ENCODE measurements around the gene CABP5. TPM values are rescaled to one million over a fixed set of nuclear protein-coding genes. Genes with fewer than 3 reads are reported as not detected.
A peak's percentile ranks its signal among the peaks of the same experiment; 100 is the strongest.
"Not testable (repeated sequence)": the region's sequence is repeated elsewhere in the genome, so short reads cannot be mapped to it uniquely, and the experiment has no call there.

CABP5 gene
- total RNA-seq = not detected in 2 replicates

GRCh38 chr19:48043675-48044258, at the start of gene CABP5:
Gene CABP5 (minus strand): TSS chr19:48044079. CDS start chr19:48043922, 157 bp downstream.
- no peak for DNase-seq (ENCODE audit: low read depth)

GRCh38 chr19:48091111-48091718, 47.3 kb upstream of the CABP5 start:
- DNase-seq (ENCODE audit: low read depth) = peak; percentile 28

- DNase-seq (ENCODE audit: low read depth) = no peak
These were observed 46.5 kb upstream of the CABP5 start for GRCh38 chr19:48090281-48090802.

DNA sequence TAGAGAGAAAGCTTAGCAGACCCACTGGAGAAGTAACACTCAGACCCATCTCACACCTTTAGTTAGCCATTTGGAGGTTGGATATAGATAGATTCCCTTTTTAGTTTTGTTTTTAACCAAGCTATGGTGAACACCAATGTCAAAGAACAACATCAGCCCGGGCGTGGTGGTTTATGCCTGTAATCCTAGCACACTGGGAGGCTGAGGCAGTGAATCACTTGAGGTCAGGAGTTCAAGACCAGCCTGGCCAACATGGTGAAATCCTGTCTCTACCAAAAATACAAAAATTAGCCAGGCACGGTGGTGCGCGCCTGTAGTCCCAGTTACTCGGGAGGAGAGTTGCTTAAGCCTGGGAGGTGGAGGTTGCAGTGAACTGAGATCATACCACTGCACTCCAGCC, 45.1 kb upstream of the CABP5 start:
- DNase-seq (ENCODE audit: low read depth) = not testable (repeated sequence)

GRCh38 chr19:48085904-48086864, 42.3 kb upstream of the CABP5 start:
- DNase-seq (ENCODE audit: low read depth) = no peak

DNA sequence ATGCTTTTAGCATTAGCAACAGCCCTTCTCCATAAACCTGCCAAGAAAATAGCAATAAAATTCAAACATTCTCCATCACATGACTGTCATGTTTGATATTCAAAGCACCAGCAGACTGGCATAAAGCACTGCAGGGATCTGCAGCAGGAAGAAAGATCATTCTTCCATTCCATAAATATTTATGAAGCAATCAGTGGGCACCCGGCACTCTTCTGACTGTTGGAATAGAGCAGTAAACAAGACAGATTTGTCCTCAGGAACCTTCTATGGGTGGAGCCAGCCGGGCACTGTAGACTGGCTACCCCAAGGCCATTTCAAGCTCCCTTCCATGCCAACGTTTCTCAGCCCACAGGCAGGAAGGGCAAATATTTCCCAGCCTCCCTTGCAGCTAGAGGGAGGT, 41.2 kb upstream of the CABP5 start:
- no peak for DNase-seq (ENCODE audit: low read depth)

GRCh38 chr19:48081106-48081505, 37.2 kb upstream of the CABP5 start:
- no peak for DNase-seq (ENCODE audit: low read depth)

DNA sequence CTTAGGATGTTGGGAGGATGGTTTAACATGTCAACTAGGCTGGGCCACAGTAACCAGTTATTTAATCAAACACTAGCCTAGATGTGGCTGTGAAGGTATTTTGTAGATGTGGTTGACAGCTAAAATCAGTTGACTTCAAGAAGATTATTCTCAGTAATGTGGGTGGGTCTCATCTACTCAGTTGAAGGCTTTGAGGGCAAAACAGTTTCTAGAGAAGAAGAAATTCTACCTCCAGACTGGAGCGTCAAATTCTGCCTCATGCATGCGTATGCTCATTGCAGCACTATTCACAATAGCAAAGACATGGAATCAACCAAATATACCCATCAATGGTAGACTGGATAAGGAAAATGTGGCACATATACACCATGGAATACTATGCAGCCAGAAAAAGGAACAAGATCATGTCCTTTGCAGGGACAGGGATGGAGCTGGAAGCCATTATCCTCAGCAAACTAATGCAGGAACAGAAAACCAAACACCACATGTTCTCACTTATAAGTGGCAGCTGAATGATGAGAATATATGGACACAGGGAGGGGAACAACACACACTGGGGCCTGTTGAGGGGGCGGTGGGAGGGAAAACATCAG, 26.4 kb upstream of the CABP5 start:
- DNase-seq (ENCODE audit: low read depth) = not testable (repeated sequence)

GRCh38 chr19:48069435-48069834, 25.6 kb upstream of the CABP5 start:
- no peak for DNase-seq (ENCODE audit: low read depth)

GRCh38 chr19:48064509-48064908, 20.6 kb upstream of the CABP5 start:
- no peak for DNase-seq (ENCODE audit: low read depth)

- DNase-seq (ENCODE audit: low read depth) = no peak
These were observed 17.8 kb upstream of the CABP5 start for GRCh38 chr19:48061401-48062344.

DNA sequence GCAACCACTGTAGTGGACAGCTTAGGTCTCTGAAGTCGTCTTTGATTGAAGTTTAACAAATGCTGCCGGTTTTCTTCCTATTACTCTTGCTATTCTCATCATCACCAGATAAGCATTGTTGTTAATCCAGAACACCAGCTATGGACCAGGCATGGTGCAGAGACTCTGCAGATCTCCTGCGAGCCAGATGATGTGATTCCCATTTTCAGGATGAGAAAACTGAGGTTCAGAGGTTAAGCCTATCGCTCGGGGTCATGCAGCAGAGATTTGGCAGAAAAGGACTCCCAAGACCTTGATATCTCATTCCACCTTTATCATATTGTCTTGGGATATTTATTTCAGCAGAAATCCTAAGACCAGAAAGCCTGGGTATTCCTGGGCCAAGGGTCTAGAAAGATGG, 16.5 kb upstream of the CABP5 start:
- DNase-seq (ENCODE audit: low read depth) = no peak

DNA sequence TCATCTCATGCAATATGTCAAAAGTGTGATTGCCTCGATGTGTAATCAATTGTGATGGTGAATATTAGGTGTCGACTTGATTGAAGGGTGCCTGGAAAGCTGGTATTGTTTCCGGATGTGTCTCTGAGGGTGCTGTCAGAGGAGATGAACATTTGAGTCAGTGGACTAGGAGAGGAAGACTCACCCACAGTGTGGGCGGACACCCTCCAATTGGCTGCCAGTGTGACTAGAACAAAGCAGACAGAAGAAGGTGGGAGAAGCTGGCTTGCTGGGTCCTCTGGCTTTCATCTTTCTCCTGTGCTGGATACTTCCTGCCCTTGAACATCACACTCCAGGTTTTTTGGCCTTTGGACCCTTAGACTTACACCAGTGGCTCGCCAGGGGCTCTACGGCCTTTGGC, 15.5 kb upstream of the CABP5 start:
- no peak for DNase-seq (ENCODE audit: low read depth)

GRCh38 chr19:48053856-48054255, 10.0 kb upstream of the CABP5 start:
- DNase-seq (ENCODE audit: low read depth) = no peak

GRCh38 chr19:48053076-48053475, 9.2 kb upstream of the CABP5 start:
- no peak for DNase-seq (ENCODE audit: low read depth)

- DNase-seq (ENCODE audit: low read depth) = no peak
These were observed 7.6 kb upstream of the CABP5 start for GRCh38 chr19:48051335-48052033.

DNA sequence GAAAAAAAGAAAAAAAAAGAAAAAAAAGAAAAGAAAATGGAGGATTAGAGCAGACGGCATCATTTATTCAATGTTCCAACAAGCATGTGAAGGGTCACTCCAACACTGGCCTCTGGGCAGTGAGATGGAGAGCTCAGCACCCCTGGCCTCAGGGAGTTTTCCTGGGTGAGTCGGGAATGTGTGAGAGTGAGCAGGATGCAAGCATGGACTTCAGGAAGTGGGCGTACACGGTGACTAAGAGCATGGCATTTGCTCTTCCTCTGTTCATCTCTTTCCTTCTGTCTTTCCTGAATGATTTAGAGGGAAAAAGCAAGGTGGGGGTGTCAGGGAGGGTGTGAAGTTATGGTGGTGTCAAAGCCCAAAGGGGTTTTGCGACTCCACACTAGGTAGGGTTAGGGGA, 682 bp upstream of the CABP5 start:
- no peak for DNase-seq (ENCODE audit: low read depth)

- DNase-seq (ENCODE audit: low read depth) = no peak
These were observed 1.9 kb downstream of the CABP5 start for GRCh38 chr19:48041877-48042580.

DNA sequence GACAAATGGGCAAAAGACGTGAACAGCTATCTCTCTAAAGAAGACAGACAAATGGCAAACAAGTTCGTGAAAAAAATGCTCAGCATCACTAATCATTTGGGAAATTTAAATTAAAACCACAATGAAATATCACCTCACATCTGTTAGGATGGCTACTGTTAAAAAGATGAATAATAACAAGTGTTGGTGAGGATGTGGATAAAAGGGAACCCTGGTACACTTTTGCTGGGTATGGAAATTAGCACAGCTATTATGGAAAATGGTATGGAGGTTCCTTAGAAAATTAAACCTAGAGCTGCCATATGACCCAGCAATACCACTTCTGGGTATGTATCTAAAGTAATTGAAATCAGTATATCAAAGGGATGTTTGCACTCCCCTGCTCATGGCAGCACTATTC, 7.1 kb downstream of the CABP5 start:
- no peak for DNase-seq (ENCODE audit: low read depth)

- no peak for DNase-seq (ENCODE audit: low read depth)
These were observed 10.3 kb downstream of the CABP5 start for GRCh38 chr19:48033604-48034003.
